Chondrocyte (in vitro differentiated cells): Measurements from ENCODE around the gene MCC. TPM values are rescaled to one million over a fixed set of nuclear protein-coding genes. Genes with fewer than 3 reads are reported as not detected.

Source experiments
- DNase-seq: peaks from one replicate; pipeline ENCODE4 v3.0.0; 2021; ENCODE audit warnings: mixed read lengths, low spot score
- H3K27ac Mint-ChIP-seq: one replicate; pipeline ENCODE4 v1.8.0; 2021; ENCODE audit warnings: mild to moderate bottlenecking, moderate library complexity, mixed read lengths; ENCODE audit not compliant: unreplicated experiment
- H3K27me3 Mint-ChIP-seq: 2 replicates; pipeline ENCODE4 v1.8.0; 2021; ENCODE audit warnings: low read depth, mixed read lengths
- H3K36me3 Mint-ChIP-seq: 2 replicates; pipeline ENCODE4 v1.8.0; 2021; ENCODE audit warnings: low read depth, mixed read lengths
- H3K4me1 Mint-ChIP-seq: 2 replicates; pipeline ENCODE4 v1.8.0; 2021; ENCODE audit warnings: low read depth, mild to moderate bottlenecking, mixed read lengths
- H3K4me3 Mint-ChIP-seq: one replicate; pipeline ENCODE4 v1.8.0; 2021; ENCODE audit warnings: mild to moderate bottlenecking, moderate library complexity, mixed read lengths; ENCODE audit not compliant: unreplicated experiment
- H3K9me3 Mint-ChIP-seq: 2 replicates; pipeline ENCODE4 v1.8.0; 2021; ENCODE audit warnings: low read depth, mixed read lengths
- total RNA-seq: library from RNA; stranded (reverse); gene quantifications from 3 replicates; pipeline ENCODE4 v1.2.1, GENCODE V29; 2021
- TF ChIP-seq, protein P1 (sequence below): fragments of 200-600 bp; sonication (generic); IDR thresholded peaks from 2 replicates; pipeline ENCODE4 v1.5.0; 2021; ENCODE audit warnings: antibody characterized with exemption, mild to moderate bottlenecking, moderate library complexity

MCC gene
- total RNA-seq, 1 donor from 2014 or later: 15.0 TPM

DNA sequence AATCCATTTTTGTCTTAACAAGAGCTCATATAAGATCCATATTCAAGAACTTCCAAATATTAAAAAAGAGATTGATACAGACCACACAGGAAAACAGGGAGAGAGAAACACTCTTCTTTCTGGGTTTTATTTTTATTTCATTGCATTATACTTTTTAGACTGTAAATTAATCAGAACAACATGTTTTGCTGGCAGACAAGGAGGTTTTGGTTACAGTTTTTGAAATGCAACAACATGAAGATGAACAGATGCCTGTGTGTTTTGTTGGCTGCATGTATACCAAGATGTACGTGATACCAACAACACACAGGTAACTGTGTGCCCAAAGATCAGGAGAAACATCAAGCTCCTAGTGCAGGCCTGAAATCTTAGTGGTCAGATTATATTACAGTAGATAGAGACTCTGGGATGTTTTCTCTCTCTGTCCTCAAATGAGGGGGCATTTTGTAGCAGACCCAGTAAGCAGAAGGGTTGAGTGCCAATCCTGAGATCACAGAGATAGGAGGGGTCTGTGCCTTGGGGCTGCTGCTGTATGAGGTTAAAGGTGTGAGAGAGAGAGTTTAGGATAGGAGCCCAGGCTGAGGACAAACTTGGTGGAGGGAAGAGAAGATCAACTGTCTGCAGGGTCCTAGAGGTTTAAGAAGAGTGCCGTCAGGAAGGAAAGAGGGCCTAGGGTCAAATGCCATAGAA, 359.5 kb downstream of the MCC start:
- H3K9me3 Mint-ChIP-seq: peaks cover 15% of the 10 kb centered on the region
- H3K4me3 Mint-ChIP-seq: no peak overlapping the region
- peaks cover 9% of the 10 kb centered on the region for H3K36me3 Mint-ChIP-seq
- TF ChIP-seq, protein P1, sequence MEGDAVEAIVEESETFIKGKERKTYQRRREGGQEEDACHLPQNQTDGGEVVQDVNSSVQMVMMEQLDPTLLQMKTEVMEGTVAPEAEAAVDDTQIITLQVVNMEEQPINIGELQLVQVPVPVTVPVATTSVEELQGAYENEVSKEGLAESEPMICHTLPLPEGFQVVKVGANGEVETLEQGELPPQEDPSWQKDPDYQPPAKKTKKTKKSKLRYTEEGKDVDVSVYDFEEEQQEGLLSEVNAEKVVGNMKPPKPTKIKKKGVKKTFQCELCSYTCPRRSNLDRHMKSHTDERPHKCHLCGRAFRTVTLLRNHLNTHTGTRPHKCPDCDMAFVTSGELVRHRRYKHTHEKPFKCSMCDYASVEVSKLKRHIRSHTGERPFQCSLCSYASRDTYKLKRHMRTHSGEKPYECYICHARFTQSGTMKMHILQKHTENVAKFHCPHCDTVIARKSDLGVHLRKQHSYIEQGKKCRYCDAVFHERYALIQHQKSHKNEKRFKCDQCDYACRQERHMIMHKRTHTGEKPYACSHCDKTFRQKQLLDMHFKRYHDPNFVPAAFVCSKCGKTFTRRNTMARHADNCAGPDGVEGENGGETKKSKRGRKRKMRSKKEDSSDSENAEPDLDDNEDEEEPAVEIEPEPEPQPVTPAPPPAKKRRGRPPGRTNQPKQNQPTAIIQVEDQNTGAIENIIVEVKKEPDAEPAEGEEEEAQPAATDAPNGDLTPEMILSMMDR: no peak
- no peaks in the 10 kb centered on the region for H3K4me1 Mint-ChIP-seq
- H3K27me3 Mint-ChIP-seq: no peaks in the 10 kb centered on the region
- DNase-seq: no peak
- no peak overlapping the region for H3K27ac Mint-ChIP-seq

DNA sequence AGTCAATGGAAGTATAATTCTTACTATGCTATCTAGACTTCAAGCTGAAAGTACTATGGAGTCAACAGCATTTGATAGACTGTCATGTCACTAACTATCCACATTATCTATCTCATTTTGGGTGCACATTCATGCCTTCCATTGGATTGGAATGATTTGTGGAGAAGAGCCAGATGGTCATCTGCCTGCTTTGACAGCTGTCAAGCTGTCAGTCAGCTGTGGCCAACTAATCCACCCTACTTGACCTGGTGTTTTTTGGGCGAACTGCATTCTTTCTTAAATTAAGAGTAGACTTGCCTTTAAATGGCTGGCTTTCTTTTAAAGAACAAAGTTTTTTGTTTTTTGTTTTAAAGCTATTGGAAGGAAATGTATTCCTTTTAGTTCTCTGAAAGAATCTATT, 360.2 kb downstream of the MCC start:
- Mint-ChIP-seq H3K27me3 (no peaks in the 10 kb centered on the region), H3K36me3 (peaks cover 9% of the 10 kb centered on the region), H3K27ac (no peak overlapping the region), H3K4me1 (no peaks in the 10 kb centered on the region), H3K4me3 (no peak overlapping the region), H3K9me3 (peaks cover 15% of the 10 kb centered on the region)
- TF ChIP-seq, protein P1: no peak
- no peak for DNase-seq

DNA sequence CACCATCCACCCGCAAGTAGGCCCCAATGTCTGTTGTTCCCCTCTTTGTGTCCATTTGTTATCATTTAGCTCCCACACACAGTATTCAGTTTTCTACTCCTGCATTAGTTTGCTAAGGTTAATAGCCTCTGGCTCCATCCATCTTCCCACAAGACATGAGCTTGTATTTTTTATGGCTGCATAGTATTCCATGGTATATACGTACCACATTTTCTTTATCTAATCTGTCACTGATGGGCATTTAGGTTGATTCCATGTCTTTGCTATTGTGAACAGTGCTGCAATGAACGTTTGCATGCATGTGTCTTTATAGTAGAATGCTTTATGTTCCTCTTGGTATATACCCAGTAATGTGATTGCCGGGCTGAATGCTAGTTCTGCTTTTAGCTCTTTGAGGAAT, 361.2 kb downstream of the MCC start:
- Mint-ChIP-seq H3K9me3 (peaks cover 15% of the 10 kb centered on the region), H3K27ac (no peak overlapping the region), H3K27me3 (no peaks in the 10 kb centered on the region), H3K4me3 (no peak overlapping the region), H3K36me3 (peaks cover 9% of the 10 kb centered on the region), H3K4me1 (no peaks in the 10 kb centered on the region)
- DNase-seq: no peak
- TF ChIP-seq, protein P1: no peak

DNA sequence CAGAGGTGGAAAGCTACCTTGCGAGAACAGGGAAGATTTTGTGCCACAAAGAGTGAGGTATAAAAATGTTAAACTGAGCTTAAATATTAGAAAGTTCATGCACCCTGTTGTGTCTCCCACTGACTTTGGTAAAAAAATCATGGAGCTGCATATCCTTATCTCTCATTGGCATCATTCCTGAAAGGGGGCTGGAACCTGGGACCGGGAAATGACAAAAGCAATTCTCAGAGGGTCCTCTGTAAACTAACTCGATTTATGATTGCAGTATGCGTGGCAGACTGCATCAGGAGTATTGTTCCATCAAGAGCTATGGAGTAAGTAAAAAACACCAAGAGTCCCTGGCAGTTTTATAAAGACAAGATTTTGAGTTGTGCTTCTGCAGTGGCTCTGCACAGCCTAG, 362.9 kb downstream of the MCC start:
- DNase-seq: no peak
- TF ChIP-seq, protein P1: no peak
- Mint-ChIP-seq H3K27me3 (no peaks in the 10 kb centered on the region), H3K27ac (no peak overlapping the region), H3K4me1 (no peaks in the 10 kb centered on the region), H3K9me3 (peaks cover 15% of the 10 kb centered on the region), H3K4me3 (no peak overlapping the region), H3K36me3 (peaks cover 9% of the 10 kb centered on the region)

DNA sequence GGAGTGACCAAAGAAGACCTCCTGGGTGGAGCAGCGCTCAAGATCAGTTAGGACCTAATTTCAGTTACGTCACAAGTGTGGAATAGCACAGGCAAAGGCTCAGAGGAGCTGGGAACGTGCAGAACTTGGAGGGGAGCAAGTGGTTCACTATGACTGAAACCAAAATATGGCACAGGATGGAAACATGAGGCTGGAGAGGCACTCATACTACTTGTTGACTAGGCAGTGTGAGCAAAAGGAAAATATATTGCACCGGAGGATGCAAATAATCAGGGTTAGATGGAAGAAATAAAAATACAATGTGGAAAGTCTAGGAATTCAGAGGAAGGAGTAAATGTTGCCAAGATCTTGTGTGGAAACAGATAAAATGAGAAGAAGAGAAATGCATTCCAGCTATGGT, 363.3 kb downstream of the MCC start:
- H3K4me3 Mint-ChIP-seq: no peak overlapping the region
- no peaks in the 10 kb centered on the region for H3K27me3 Mint-ChIP-seq
- no peaks in the 10 kb centered on the region for H3K4me1 Mint-ChIP-seq
- peaks cover 15% of the 10 kb centered on the region for H3K9me3 Mint-ChIP-seq
- H3K36me3 Mint-ChIP-seq: peaks cover 9% of the 10 kb centered on the region
- TF ChIP-seq, protein P1: no peak
- no peak overlapping the region for H3K27ac Mint-ChIP-seq
- no peak for DNase-seq
